ENCODE data around the gene BROX.
"Not testable (repeated sequence)": the region's sequence is repeated elsewhere in the genome, so short reads cannot be mapped to it uniquely, and the experiment has no call there.

Gene BROX

GRCh38 chr1:222712253-222713090 lies at the start of gene BROX, which contains the start of gene AIDA:
TSS of gene BROX (plus strand) at chr1:222712564. CDS start at chr1:222715700, 3,136 bp downstream.
TSS of gene AIDA (minus strand) at chr1:222712491. CDS start at chr1:222712317, 174 bp downstream.
- DNase-seq = peak; percentile 62

- no peak for DNase-seq
Measured at GRCh38 chr1:222663431-222663934, 48.9 kb upstream of the BROX start.

GRCh38 chr1:222665964-222666363 lies 46.4 kb upstream of the BROX start:
- no peak for DNase-seq

- DNase-seq = not testable (repeated sequence)
Measured at GRCh38 chr1:222668184-222668583, 44.2 kb upstream of the BROX start.

GRCh38 chr1:222669107-222669506 lies 43.3 kb upstream of the BROX start:
- DNase-seq = not testable (repeated sequence)

GRCh38 chr1:222670110-222670509 lies 42.3 kb upstream of the BROX start:
- DNase-seq = no peak

GRCh38 chr1:222680080-222680479 lies 32.3 kb upstream of the BROX start:
- no peak for DNase-seq

GRCh38 chr1:222691016-222691415 lies 21.3 kb upstream of the BROX start:
- no peak for DNase-seq

- DNase-seq = no peak
Measured at GRCh38 chr1:222694927-222695326, 17.4 kb upstream of the BROX start.

- no peak for DNase-seq
Measured at GRCh38 chr1:222696741-222697140, 15.6 kb upstream of the BROX start.

GRCh38 chr1:222697203-222697602 lies 15.2 kb upstream of the BROX start:
- no peak for DNase-seq

- DNase-seq = no peak
Measured at GRCh38 chr1:222697826-222698225, 14.5 kb upstream of the BROX start.

- DNase-seq = no peak
Measured at GRCh38 chr1:222702210-222702609, 10.2 kb upstream of the BROX start.

GRCh38 chr1:222704260-222704659 lies 8.1 kb upstream of the BROX start:
- no peak for DNase-seq

- DNase-seq = no peak
Measured at GRCh38 chr1:222706815-222707214, 5.5 kb upstream of the BROX start.

- DNase-seq = no peak
Measured at GRCh38 chr1:222709700-222710153, 2.6 kb upstream of the BROX start.

- peak; percentile 59 for DNase-seq
Measured at GRCh38 chr1:222711319-222712252, 778 bp upstream of the BROX start.

GRCh38 chr1:222713091-222713961 lies 962 bp downstream of the BROX start:
- peak; percentile 77 for DNase-seq

GRCh38 chr1:222716393-222716792 lies 4.0 kb downstream of the BROX start:
- DNase-seq = no peak

- DNase-seq = no peak
Measured at GRCh38 chr1:222728746-222729145, 16.4 kb downstream of the BROX start.

- no peak for DNase-seq
Measured at GRCh38 chr1:222730866-222731265, 18.5 kb downstream of the BROX start.

All from NCI-H748 treated with DMSO at 0.1 percent for 48 hours (cell line).